HG02970 (cell line): ENCODE results near the gene ZNF583.

Experiments
- ATAC-seq: cut with Tn5 transposase; IDR thresholded peaks from one replicate; pipeline ENCODE4 v1.9.1; 2021; ENCODE audit warnings: mild to moderate bottlenecking, moderate library complexity, moderate number of reproducible peaks; ENCODE audit not compliant: unreplicated experiment, low FRiP score

ZNF583 gene

GRCh38 chr19:56441206-56441792 lies 37.2 kb downstream of the ZNF583 start:
- no peak for ATAC-seq

- ATAC-seq, result no peak
Observed at GRCh38 chr19:56474308-56474707, 70.2 kb downstream of the ZNF583 start.

DNA sequence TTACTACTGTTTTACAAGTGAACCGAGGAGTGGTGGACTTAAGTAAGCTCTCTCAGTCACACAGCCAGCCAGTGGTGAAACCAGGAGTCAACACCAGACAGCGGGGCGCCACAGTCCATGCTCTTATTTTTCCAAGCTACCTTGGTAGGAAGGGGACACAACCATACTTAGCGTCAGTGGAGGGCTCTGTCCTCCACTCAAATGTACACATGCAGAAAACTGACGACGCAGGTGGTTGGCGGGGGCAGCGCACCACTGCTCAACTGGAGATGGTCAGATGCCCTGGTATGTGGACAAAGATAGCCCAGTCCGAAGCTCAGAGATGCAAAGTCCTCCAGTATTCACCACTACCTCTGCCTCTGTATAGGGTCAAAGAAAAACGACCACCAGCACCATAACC lies 72.0 kb downstream of the ZNF583 start:
- ATAC-seq, result no peak
